Activated CD4-positive, alpha-beta T cell treated with anti-CD3 and anti-CD28 coated beads for 1 hour (primary cell): ENCODE data around the gene SEC24A.
A peak's percentile ranks its signal among the peaks of the same experiment; 100 is the strongest.
"Not testable (repeated sequence)": the region's sequence is repeated elsewhere in the genome, so short reads cannot be mapped to it uniquely, and the experiment has no call there.

Source experiments
- DNase-seq: peaks from one replicate; pipeline ENCODE4 v3.0.0-alpha.2; 2020

SEC24A gene

DNA sequence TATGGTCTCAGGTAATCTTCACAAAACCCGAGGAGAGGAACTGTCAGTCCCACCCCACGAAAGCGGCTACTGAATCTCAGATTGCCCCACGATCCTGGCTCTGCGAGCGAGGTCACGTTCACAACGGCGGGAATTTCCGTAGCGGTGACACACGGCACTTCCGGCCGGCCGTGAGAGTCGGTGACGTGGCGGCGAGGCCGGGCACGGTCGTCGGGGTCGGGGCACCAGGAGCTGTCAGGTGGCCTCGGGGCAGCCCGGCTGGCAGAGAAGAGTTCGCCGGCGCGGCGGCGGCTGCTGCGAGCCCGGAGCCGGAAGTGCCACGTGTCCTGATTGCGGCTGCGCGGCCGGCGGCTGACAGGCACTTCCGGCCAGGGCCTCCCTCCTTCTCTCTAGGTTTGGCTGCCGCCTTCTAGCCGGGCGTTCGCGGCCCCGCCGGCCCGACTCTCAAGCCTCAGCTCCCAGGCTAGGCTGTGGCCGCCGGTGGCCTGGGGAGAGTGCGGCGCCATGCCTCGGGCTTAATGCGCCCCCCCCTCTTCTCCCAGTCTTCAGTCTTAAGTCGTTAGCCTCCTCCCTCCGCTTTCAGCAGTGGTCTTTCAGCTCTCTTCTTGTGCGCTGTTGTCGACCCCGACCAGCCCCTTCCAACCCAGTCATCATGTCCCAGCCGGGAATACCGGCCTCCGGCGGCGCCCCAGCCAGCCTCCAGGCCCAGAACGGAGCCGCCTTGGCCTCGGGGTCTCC lies at the start of gene SEC24A:
TSS of gene SEC24A (plus strand) at position 361 of the 738 bp plus-strand sequence. CDS start at position 653, 292 bp downstream.
- peak; percentile 83 for DNase-seq

DNA sequence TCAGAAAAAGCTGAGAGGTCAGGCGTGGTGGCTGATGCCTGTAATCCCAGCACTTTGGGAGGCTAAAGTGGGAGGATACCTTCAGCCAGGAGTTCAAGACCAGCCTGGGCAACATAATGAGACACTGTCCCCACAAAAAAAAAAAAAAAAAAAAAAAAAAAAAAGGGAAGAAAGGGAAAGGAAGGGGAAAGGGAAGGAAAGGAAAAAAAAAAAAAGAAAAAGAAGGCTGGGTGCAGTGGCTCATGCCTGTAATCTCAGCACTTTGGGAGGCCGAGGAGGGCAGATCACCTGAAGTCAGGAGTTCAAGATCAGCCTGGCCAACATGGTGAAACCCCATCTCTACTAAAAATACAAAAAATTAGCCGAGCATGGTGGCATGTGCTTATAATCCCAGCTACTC lies 48.8 kb upstream of the SEC24A start:
- DNase-seq = not testable (repeated sequence)

DNA sequence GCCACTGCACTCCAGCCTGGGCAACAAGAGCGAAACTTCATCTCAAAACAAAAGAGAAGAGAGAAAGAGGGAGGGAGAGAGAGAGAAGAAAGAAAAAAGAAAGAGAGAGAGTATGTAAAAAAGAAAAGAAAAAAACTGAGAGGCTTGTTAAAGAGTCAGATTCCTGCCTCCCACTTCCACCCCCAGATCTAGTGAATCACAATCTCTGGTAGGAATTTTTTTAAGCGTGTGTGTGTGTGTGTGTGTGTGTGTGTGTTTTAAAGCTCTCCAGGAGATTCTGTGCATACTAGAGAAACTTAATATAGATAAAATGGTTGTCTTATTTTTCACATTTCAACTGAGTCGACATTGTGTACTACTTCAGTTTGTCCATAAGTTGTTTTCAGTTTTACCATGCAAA lies 48.0 kb upstream of the SEC24A start:
- DNase-seq = no peak

DNA sequence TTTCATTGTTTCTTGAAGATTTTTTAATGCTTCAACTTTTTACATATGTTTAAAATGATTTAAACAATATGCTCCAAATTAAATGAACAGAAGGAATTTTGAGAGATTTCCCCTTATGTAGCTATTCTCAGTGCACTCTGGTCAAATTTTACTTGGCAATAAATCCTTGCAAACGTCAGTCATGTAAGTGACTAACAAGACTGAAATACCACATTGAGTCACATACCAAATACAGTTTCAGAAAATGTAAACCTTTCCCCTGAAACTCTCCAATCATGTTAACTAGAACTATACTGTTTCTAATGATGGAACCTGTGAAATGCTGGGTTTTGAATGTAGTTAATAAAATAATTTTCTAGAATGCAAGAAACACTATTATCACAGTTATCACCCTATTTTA lies 45.5 kb upstream of the SEC24A start:
- no peak for DNase-seq

DNA sequence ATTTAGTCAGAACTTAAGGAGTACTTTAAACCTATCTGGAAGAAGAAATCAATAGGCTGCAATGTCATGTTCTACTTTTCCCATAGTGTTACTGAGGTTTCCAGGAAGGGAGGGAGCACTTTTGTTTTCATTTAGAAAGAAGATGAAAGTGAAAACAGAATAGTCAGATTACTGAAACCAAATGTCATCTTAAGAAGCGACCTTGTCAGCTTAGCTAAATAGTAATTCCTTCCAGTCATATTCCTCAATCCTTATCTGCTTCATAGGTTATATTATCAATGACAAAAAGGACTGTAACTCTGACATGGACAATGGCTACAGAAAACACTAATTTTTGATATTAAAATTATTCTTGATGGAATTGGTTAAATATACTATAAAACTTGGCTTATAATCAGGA lies 43.7 kb upstream of the SEC24A start:
- DNase-seq = no peak

DNA sequence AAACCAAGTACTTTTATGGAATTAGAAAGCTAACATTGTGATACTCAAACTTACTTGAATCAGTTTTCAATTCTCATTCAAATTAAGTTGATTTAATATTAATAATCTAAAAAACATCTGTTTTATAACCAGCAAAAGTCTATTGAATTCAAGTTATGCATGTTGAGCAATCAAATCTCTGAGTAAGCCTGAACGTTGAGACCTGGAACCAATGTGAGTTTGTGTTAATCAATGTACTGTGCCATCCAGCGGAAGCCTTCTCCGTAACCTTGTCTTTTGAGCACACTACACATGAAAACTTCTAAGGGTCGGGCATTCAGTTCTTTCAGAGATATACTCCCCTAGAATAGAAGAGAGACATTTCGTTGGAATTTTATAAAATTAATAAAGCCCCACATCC lies 41.9 kb upstream of the SEC24A start:
- DNase-seq = no peak

DNA sequence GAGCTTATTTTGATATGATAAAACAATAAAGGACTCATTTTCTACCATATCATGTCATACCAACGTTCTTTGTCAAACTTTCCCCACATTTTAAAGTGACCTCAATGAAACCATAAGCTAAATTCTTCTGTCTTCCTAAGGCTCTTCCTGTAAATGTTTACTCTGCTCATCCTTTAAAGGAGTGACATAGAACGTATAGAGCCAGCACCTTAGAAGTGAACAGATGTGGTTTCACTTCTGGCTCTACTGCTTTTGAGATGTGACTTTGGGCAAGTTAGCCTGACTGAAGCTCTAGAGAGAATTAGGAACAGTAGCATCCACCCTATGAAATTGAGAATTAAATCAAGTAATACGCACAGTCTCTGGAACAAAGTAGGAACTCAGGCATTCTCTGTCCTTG lies 40.0 kb upstream of the SEC24A start:
- no peak for DNase-seq

DNA sequence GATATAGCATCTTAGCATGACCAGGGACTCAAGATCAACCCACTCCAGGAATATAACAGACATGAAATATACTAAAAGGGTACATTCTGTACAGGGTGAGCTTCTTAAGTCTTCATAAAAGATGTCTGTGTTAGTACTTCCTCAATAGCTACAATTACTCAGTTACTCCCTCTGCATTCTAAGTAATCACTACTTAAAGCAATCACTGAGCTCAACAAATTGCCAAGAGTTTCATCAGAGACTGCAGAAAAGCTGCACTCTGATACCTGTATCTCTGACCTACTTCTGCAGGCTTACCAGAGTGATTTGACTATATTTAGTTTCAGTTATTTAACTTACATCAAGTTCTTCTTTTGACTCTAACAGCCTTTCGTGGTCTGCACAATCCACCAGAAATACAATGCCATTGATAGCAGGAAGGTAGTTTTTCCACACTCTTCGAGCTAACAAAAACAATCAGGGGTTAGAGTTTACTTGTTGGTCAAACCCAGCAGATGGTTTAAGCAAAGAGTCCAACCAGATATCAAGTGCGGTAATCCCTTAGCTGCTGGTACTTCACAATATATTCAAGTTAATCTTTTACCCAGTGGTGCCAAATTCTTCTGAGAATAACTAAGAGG lies 39.2 kb upstream of the SEC24A start:
- no peak for DNase-seq

DNA sequence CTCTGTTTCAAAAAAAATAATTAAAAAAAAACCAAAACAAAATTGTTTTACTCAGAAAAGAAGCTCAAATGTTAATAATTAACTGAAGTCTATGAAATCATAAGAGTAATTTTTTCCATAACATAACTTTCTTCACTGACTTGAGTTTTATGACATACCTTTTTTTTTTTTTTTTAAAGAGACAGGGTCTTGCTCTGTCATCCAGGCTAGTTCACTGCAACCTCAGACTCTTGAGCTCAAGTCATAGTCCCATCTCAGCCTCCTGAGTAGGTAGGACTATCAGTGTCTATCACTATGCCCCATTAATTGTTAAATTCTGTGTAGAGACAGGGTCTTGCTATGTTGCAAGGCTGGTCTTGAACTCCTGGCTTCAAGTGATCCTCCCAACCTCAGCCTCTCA lies 37.9 kb upstream of the SEC24A start:
- DNase-seq = no peak

DNA sequence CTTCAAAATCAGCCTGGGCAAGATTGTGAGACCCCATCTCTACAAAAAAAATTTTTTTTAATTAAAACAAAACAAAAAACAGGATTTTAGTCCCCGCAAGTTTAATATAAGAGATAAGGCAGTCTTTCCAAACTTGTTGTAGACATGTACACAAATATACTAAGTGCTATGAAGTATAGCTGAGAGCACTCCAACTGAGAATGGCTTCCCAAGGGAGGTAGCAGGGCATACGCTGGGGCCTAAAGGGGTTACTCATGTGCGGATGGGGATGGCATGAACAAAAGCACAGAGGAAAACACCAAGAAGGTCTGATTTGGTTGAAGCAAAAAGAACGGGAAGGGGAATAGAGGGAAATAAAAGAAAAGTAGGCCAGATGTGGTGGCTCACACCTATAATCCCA lies 37.1 kb upstream of the SEC24A start:
- no peak for DNase-seq

DNA sequence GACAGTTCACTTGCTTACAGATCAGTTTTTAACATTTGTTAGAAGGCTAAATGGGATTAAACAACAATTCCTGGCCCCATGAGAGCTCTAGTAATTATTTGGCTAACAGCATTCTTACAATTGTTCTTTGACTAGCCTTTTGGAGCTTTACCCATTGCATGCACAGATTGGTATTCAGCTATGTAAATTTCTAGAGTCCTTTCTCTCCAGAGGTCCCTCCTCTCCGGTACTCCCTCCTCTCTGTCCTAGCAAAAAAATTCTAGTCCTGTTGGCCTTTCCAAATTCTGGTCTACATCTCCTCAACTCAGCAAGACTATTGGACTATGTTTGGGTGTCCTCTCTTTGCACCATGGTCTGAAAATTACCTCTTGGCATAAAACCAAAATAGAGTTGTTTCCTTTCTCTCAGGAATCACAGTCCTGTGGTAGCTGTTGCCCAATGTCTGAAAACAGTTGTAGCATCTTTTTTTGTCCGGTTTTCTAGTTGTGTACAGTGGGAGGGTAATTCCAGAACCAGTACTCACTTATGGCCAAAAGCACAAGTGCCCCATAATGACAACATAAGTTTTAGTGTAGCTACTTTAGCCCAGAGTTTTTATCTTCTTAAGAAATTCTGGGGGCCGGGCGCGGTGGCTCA lies 34.0 kb upstream of the SEC24A start:
- DNase-seq = no peak

DNA sequence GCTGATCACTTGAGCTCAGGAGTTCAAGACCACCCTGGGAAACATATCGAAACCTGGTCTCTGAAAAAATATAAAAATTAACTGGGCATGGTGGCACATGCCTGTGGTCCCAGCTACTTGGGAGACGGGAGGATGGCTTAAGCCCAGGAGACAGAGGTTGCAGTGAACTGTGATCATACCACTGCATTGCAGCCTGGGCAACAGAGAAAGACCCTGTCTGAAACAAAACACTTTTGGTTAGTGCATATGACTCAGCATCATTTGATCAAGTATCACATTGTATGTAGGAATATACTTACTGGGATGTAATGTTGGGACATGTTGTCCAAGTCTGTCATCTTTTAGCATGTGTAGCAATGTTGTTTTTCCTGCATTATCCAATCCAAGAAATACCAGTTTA lies 28.0 kb upstream of the SEC24A start:
- no peak for DNase-seq

DNA sequence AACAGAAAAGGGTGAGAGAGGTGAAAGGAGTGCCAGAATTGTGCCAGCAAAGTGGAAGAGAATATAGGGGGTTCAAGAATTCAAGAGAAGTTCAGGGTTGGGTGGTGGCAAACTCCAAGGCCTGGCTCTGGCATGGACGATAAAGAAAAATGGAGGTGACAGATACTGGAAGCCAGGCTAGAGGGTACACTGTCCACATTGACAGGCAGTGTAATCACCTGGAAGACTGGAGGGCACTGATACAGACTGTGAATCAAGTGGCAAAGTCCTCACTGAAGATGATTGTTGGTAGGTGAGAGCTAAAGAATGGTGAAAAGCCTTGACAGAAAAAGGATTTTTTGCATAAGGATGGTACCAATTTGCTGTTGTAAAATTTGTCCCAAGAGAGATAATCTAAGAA lies 23.0 kb upstream of the SEC24A start:
- DNase-seq = no peak

DNA sequence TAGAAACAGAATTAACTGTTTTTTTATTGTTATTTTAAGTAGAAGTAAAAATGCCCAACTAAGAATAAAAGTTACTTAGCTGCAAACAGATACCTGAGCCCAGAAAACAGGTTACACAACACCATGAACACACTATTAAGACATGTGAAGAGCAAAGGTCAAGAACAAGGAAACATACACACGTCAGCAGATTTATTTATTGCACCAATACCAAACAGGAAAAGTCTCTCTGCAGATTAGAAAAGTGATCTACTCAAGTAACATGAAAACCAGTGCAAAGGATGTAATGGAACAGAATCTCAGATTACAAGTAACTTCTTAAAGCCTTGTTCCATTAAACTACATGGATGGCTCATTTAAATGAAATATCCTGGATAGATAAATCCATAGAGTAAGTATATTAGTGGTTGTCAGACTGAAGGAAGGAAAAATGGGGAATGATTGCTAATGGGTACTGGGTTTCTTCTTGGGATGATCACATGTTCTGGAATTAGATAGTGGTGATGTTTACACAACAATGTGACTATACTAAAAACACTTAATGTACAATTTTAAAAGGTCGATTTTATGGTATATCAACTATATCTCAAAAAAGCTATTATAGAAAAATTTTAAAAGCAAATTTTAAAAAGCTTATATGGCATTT lies 22.1 kb upstream of the SEC24A start:
- DNase-seq = no peak

DNA sequence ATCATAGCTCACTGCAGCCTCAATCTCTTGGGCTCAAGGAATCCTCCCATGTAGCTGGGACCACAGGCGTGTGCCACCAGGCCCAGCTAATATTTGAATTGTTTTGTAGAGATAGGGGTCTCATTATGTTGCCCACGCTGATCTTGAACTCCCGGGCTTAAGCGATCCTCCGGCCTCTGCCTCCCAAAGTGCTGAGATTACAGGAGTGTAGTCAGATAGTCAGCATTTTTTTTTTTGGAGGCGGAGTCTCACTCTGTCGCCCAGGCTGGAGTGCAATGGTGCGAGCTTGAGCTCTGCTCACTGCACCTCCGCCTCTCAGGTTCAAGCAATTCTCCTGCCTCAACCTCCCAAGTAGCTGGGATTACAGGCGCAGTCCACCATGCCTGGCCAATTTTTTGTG lies 14.4 kb upstream of the SEC24A start:
- DNase-seq = no peak

DNA sequence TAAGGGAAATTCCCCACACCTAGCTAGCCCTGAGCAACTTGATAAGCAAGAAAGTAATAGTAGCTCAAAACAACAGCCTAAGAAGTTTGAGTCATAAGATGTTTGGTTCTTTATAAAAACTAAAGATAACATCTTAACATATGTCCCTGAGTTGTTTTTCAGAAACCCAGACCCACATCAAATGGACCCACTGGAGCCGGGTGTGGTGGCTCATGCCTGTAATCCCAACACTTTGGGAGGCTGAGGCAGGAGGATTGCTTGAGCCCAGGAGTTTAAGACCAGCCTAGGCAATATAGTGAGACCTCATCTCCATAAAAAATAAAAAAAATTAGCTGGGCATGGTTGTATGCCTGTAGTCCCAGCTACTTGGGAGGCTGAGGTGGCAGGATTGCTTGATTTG lies 13.2 kb upstream of the SEC24A start:
- not testable (repeated sequence) for DNase-seq

DNA sequence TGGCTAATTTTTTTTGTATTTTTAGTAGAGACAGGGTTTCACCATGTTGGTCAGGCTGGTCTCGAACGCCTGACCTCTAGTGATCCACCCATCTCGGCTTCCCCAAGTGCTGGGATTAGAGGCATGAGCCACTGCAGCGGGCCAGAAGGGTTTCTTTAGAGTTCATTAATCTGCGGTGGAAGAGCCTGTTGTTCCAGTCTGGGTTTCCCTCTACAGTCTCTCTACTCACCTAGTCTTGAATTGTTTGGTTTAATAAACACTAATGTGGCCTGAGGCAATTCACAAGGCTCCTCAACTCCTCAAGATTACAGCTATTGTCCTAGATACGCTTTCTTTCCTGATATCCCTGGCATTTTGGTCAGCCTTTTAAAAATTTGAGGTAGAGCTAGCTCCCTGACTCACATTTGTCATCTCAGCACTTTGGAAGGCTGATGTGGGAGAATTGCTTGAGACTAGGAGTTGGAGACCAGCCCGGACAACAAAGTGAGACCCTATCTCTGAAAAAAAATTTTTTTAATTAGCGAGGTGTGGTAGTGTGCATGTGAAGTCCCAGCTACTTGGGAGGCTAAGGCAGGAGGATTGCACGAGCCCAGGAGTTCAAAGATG lies 11.4 kb upstream of the SEC24A start:
- DNase-seq = no peak

DNA sequence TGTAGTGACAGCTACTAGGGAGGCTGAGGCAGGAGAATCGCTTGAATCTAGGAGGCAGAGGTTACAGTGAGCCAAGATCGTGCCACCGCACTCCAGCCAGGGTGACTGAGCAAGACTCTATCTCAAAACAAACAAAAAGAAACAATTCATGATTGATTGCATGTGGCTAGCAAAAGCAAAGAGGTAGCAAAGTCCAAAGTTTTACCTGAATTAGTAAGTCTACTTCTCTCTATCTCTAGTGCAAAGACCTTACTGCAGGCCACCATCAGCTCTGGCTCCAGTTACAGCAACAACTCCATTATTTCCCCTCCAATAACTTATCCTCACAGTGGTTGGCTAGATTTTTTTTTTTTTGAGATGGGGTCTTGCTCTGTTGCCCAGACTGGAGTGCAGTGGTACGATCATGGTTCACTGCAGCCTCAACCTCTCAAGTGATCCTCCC lies 9.8 kb upstream of the SEC24A start:
- no peak for DNase-seq

DNA sequence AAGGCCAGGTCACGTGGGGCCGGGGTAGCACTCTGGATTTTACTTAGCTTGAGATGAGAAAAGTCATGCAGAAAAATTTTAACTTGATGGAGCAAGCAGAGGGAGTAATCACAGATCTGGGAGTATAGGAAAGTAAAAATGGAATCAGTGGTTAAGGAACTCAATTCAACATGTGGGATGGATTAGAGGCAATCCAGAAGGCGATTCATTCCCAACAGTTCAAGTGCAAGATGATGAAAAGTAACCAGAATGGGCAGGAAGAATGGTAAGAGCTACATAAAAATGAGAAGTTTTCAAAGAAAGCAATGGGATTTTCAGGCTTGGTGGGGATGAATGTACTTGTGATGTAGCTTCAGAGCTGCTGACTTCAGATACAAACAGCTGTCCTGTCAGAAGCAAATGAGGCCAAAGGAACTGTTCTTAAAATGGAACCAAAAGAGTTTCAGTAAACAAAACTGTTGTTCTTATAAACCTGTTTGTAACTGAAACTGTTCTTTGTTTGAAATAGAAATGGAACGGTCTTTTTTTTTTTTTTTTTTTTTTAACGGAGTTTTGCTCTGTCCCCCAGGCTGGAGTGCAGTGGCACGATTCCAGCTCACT lies 5.6 kb upstream of the SEC24A start:
- DNase-seq = no peak

DNA sequence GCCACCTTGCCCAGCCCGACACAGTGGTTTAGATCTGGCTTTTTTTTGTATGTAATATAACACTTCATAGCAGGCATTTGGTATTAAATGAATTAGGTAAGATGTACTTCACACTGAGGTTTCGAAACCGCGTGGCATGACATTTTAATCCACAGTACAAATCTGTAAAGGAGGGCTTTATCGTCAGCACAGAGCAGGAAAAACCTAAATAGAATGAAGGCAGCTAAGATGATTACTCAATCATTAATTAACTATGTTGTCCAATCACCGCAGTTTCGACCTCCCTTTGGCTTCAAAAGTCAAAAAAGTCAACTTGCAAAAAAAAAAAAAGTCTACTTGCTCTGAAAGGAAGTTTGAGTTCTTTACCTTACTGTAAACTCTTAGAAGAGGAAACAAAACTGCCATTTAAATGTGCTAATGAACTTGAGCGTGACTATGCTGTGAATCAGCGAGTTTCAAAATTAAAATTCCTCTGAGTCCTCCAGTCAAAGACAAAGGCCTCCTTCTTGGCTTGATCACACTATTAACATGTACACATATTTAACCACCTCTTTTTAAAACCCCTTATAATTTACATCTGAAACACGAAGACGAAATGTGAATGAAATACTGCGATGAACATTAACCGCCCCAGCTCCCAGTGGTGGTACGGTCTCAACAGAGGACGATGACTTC lies 698 bp upstream of the SEC24A start:
- DNase-seq = no peak

DNA sequence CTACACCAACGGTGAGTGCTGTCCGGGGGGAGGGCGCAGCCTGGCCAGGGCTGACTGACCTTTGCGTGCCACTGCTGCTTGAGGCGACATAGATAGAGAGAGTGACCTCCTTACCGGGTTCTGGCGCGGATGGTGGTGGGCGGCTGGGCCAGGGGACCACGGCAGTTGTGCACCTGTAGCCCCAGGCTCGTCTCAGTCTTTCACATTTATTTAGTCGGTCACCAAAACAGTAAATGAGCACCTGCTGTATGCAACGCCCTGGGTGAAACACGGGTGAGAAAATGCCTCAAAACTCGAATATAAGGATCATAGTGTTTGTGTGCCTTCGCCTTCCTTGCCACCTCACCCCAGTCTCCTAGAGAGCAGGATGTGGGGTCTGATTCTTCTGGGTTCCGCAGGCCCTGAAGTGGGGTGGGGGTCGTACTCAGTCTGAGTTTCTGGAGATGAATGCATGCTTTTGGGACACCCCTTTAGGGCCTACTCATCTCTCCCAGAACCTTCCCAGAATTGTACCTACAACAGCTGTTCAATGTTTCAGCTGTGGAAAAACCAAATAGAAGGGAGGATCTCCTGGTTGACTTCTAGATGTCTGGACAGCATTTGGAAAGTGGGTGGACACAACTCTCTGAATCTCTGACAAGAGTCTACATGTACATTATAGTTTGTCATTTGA lies 714 bp downstream of the SEC24A start:
- no peak for DNase-seq

DNA sequence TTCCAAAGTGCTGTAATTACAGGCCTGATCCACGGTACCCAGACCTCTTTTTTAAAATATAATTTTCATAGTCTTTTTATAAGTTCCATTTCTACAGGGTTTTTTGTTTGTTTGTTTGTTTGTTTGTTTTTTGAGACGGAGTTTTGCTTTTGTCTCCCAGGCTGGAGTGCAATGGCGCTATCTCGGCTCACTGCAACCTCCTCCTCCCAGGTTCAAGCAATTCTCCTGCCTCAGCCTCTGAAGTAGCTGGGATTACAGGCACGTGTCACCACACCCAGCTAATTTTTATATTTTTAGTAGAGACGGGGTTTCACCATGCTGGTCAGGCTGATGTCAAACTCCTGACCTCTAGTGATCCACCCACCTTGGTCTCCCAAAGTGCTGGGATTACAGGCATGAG lies 2.1 kb downstream of the SEC24A start:
- not testable (repeated sequence) for DNase-seq
